Midbrain (tissue), 1 donor: ENCODE measurements around the gene HNRNPR.
A peak's percentile ranks its signal among the peaks of the same experiment; 100 is the strongest.
"Not testable (repeated sequence)": the region's sequence is repeated elsewhere in the genome, so short reads cannot be mapped to it uniquely, and the experiment has no call there.

Experiments
- DNase-seq: peaks from one replicate; lab custom pipeline; 2025; lab: John Stamatoyannopoulos, UW

The HNRNPR gene

DNA sequence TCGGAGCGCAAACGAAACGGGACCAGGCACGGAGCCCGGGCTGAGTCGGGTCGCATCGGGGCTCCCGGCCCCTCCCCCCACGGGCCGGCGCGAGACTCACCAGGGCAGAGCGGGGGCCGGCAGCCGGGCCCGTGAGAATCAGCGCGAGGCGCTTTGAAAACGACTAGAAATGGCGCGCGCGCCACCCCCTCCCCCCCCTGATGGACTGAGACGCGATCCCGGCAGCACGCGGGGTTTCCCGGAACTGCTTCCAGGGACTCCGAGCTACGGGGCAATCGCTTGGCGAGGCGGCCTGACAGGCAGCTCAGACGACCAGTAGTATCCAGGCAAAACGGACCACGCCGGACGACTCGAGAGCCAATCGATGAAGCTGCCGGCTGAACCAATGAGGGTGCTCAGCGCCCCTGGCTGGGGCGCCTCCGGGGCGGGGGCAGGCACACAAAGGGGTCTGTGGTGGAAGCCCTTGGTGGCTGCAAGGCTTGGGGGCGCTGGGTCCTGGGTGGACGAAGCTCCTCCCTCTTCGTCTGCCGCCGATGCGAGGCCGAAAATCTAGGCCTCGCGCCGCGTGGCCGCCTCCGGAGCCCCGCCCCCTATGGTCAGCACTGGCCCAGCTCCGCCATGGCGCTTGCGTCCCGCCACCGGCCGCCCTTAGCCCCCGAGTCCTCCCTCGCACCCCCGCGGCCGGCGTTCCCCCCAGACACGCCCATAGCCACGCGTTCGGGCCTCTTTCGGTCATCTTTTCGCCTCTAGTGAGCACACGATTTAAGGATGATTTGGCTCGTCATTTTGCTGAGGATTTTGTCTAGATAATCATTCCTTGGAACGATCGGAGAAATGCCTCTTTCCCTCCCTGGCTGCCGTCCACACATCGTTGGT is at the start of gene HNRNPR:
TSS of gene HNRNPR (minus strand) at position 174 of the 876 bp plus-strand sequence. CDS start 3,276 bp downstream, outside the sequence.
- peak; percentile 99 for DNase-seq

DNA sequence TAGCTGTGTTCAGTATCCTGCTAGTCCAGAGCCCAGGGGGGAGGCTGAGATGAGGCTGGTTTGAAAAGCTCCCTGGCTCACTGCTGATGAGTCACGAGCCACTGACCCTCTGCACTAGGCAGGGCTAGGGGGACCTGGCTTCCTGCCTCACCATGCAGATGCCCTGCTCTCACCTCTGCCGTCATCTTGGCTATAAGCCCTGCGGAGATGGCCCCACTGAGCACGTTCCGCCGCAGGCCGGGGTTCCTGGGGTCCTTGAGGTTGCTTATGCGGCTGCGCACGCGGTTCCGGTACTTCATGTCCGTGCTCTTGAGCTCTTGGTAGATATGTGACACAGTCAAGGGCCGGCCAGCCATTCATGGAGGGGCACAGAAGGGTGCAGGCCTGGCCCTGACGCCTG is 49.6 kb upstream of the HNRNPR start:
- no peak for DNase-seq

DNA sequence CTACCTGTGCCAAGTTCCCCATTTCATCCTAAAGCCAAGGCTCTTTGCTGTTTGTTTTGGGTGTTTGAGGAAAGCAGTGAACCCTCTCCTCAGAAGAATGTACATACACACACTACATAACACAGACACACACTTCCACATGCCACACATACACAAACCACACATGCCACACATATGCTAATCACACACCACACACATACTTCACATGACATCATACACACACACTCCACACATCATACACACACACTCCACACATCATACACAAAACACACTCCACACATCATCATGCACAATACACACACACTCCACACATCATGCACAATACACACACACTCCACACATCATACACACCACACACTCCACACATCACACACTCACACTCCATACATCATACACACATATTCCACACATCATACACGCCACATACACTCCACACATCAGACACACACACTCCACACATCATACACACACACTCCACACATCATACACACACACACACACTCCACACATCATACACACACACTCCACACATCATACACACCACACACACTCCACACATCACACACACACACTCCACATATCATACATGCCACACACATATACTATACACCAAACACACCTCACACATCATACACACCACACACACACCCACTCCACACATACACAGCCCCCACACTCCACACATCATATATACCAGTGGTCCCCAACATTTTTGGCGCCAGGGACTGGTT is 48.2 kb upstream of the HNRNPR start:
- DNase-seq = no peak

DNA sequence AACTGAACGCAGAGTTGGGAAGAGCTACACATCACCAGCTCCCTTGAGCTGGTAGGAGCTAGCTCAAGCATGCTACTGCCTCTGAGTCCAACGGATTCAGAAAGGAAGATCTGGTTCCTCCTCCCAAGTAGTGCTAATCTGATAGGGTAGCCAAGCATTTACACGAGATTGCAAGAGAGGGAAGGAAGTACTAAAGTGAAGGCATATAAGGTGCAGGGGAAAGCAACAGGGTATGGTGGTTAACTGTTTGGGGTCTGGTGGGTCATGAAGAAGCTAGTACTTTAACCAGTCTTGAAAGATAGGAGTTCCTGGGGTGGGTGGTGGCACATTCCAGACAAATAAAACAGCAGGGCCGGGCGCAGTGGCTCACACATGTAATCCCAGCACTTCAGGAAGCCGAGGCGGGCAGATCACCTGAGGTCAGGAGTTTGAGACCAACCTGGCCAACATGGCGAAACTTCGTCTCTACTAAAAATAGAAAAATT is 45.8 kb upstream of the HNRNPR start:
- no peak for DNase-seq

DNA sequence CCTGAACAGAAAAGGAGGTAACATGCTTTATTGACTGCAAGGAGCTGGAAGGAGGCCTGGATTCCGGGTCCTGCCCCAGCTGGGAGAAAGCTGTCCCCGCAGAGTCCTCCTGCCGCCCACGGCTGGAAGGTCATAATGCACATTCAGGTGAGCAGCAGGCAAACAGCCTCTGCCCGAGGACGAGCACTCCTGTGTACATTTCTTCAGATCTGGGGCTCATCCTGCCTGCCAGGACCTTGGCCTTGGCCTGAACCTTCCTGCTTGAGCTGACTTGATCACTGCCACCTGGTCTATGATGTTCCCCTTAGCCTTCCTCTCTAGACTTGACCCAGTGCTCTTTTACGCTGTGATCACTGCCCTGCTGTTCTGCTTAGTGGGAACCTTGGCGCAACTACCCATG is 43.4 kb upstream of the HNRNPR start:
- DNase-seq = no peak

DNA sequence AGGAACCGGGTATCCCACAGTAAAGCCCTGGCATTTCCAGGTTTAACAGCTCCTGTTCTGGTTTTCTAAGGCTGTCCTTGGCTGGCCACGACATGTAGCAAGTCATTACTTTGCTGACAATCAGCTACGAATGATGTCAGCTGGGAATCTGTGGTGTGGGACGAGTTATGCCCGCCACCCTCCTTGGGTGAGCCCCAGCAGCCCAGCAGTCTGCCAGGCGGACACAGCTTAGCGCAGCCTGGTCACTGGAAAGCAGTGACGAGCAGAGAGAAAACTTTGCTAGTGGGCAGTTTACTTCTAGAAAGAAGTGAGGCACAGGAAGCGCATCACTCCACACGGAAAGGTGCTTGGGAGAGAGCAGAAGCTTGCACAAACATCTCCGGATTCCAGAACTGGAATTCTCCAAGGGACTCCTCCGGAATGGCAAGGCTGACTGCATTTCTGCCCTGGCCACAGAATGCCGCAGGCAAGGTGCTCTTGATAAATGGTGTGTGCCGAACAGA is 41.1 kb upstream of the HNRNPR start:
- no peak for DNase-seq

DNA sequence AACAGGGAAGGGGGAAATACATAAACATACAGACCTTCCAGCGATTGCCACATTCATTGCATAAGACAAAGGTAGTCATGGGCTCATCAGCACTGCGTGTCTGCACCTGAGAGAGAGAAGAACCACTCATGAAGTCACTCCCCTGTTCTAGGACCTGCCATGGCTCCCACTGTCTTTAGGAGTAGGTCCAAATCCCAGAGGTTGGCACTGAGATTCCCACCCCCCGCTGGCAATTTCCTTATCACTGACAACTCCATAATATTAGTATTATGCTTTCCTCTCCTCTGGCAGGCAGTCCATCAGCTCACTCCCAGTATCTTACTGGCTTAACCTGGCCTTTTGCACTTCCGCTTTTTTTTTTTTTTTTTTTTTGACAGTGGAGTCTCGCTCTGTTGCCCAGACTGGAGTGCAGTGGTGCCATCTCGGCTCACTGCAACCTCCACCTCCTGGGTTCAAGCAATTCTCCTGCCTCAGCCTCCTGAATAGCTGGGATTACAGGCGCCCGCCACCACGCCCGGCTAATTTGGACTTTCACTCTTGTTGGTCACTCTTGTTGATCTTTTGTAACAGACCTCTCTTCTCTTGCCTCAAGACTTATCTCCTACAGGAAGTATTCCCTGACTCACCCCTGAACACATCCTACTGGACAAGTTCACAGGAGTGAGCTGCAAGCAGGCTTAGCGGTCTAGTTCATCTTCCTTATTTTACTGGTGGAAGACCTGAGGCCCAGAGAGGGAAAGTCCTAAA is 40.4 kb upstream of the HNRNPR start:
- DNase-seq = no peak

DNA sequence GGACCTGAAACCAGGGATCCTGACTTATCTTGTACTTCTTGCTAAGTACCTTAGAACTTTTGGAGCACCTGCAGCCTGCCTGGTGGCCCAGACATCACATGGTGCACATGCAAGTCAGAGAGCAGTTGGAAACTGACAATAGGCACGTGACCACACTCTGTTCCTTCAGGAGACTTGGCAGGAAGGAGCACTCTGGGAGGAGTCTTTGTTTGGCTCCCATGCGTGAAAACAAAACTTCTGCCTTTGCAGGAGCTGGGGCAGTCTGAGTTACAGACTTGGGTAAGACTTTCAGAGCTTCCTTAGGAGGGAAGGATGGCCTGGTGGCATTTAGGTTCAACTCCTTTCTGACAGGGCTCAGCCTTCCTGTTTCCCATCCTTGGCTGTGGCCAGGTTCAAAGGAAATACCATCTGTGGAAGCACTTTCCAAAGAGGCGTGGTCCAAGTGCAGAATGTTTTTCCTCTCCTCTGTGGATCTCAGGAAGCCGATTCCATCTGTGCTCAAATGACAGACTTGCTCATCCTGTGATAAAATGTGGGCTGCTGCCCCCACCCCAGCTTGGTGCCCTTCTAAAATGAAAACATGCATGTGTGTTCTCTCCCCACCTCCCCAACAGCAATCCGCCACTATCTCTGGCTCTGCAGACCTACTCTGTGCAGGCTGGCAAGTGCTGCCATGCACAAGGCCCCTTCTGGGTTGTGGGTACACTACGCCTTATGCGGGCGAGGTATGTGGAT is 39.7 kb upstream of the HNRNPR start:
- no peak for DNase-seq

DNA sequence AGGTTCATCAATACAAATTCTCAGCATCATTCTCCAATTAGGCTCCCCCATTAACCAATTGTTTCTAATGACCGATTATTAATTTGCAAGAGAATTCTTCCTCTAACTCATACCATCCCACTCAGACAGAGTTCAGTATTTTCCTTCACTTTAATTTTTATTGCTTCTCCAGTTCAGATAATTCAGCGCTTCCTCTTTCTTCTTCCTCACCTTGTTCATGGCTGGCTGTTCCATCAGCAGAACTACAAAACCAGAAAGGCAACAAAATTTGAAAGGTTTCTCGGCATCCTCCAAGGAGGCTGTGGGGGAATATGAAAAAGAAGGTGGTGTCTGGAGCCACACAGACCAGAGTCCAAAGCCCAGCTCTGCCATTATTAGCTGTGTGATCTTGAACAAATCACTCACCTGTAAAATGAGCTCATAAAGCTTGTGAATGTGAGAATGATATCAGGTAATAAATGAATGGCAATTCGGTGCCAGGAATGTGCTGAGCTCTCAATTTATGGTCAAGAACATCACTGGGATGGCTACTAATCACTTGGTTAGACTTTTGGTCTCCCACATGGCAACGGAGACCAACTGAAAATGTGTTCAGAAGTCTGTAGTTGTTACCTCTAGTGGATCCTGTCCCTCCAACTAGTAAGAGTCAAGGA is 37.3 kb upstream of the HNRNPR start:
- no peak for DNase-seq

DNA sequence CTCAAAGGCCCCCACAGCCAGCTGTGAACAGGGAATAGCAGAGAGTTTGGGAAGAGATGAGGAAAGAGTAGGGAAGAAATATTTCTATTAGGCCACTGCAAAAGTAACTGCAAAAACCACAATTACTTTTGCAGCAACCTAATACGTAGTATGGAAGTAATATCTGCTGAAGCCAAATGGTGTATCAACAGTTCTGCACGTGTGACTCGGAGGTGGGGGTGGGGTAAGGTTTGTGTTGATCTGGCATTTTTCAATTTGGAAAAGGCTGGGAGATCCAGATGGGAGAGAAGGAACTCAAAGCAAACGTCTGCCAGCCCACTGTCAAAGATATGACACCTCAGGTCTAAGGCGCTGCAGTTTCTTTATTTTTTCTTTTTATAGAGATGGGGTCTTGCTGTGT is 36.6 kb upstream of the HNRNPR start:
- DNase-seq = no peak

DNA sequence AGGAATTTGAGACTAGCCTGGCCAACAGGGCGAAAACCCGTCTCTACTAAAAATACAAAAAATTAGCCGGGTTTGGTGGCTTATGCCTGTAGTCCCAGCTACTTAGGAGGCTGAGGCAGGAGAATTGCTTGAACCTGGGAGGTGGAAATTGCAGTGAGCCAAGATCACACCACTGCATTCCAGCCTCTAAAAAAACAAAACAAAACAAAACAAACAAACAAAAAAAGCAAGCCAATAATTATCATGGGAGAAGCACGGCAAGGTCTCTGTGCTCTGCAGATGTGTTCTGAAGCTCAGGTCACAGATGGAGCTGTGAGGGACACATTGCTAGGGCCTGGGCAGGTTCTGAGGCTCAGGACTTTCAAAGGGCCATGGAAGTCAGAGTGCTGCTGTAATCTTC is 36.2 kb upstream of the HNRNPR start:
- not testable (repeated sequence) for DNase-seq

DNA sequence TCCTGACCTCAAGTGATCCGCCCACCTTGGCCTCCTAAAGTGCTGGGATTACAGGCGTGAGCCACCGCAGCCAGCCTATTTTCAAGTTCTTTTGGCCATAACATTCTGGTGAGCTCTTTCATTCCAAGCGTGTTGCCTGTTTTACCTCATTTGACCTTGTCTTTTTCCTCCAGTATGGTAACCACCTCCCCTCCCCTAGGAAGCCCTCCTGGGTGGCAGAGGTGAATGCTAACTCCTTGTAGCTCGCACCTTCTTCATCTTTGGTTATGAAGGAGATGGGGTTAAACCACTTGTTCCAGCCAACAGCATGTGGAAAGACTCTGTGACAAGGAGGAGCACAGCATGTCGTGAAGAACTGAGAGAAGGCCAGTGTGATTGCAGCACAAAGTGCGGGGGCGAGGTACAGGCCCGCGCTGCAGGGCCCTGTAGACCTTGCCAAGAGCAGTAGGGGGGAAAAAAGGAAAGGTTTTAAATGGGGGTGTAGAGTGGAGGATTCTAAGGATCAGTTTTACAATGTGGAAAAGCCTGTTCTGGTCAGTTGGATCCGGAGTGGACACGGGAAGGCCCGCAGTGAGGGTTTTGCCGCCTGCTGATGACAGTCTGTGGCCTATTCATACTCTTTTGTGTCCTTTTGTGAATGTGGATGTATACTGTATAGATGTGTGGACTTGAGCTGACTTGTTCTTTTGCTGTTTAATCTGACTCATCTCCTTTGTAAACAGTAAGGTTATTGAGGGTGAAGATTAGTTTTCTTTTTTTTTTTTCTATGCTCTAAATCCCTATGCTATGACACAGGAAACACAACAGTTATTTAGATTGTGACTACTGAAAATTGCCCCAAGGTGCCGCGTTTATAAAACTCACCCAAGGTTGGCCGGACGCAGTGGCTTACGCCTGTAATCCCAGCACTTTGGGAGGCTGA is 33.1 kb upstream of the HNRNPR start:
- DNase-seq = no peak

DNA sequence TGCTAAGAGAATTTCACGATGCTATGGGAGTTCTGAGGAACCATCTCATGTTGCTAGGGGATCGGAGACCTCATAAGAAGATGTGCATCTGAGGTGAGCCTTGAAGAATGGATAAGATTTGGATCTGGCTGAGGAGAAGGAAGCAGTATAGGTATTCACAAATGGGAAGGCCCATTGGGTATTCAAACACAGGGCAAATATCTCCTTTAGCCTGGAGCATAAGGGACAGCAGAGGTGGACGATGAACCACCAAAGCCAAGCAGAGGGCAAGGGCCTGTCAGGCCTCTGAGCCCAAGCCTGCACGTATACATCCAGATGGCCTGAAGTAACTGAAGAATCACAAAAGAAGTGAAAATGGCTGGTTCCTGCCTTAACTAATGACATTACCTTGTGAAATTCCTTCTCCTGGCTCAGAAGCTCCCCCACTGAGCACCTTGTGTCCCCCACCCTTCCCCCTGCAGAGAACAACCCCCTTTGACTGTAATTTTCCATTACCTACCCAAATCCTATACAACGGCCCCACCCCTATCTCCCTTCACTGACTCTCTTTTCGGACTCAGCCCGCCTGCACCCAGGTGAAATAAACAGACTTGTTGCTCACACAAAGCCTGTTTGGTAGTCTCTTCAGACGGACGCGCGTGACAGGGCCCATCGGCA is 30.1 kb upstream of the HNRNPR start:
- not testable (repeated sequence) for DNase-seq

DNA sequence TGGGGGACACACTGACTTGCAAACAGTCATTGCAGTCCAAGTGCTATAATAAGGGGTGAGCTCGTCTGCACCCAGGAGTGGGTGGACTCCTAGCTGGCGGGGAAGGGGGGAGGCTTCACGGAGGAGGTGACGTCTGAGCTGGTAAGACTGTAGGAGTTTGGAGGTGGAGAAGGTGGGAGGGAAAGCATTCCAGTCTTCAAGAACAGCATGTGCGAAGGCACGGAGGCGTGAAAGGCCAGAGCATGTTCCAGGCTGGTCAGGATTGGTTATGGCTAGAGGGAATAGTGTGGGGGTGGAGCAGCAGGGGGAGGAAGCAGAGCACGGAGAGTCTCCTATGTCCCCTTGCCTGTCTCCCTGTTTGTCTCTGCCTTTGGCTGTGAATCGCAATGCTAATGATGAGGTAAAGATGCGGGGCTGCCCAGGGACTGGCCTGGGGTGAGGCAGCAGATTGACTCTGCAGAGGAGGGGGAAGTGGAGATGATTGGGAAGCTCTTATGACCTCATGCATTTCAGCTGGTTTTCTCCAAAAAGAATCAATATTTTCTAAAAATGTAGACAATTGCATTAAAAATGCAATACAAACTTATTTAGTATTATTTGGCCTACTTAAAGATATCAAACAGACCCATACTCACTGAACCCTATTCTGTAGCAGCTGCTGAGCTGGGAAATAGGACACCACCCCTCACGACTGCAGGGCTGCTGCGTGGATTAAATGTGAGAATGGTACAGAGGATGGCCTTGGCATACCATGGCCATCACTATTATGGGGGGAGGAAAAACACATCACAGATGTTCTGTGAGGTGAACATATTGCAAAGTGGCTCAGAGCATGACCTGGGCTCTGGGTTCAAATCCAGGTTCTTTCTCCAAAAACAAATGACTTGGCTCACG is 28.1 kb upstream of the HNRNPR start:
- no peak for DNase-seq

DNA sequence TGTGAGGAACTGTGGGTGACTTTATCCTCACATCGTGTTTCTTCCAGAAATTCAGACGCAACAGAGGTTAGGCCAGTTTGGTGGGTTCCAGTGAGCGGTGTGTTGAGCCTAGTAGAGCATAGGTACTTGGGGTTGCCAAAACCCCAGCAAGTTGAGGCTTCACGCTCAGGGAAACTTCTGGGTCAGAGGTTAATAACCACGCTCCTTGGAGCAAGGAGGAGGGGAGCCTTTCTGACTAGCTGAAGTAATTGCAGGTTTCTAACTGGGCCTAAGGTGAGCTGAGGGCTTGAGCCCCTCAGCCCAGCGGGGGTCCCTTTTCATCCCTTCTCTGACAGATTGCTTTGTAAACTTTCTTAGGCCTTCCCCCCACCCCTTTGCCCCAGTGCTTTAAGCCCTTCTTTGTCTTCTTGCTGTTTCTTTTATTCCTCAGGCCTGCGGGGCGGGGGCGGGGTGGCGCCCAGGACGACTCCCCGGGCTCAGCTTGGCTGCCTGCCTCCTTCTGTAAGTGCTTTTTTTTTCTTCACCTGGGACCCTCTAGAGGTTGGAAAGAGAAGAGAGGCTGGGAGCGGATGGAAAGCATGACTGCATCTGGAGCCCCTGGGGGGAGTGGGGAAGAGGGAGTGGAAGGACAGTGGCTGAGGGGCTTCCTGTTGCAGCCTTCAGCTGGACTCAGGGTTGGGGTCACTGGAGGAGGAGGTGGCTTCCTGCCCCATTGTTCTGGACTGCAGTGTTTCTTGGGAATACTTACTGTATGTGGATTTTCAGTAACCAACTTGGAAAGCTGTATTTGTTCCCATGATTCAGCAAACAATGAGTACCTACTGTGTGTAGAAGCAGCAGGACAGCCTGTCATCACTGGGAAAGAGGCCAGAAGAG is 26.9 kb upstream of the HNRNPR start:
- no peak for DNase-seq

DNA sequence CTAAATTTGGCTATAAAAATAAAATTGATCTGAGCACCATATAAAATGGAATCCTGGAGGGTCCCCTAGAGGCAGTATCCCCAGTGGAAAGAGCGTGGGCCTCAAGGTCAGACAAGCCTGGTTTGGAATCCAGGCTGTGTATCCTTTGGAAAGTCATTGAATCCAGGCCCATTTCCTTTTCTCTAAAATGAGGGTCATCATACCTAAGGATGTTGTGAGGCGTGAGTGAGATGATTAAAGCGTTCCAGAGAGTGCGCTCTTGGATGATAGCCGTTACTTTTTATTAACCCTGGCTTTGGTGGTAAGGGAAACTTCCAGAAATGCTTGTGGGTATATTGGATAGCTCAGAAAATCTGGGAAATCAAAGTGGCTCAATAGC is 26.2 kb upstream of the HNRNPR start:
- DNase-seq = no peak

DNA sequence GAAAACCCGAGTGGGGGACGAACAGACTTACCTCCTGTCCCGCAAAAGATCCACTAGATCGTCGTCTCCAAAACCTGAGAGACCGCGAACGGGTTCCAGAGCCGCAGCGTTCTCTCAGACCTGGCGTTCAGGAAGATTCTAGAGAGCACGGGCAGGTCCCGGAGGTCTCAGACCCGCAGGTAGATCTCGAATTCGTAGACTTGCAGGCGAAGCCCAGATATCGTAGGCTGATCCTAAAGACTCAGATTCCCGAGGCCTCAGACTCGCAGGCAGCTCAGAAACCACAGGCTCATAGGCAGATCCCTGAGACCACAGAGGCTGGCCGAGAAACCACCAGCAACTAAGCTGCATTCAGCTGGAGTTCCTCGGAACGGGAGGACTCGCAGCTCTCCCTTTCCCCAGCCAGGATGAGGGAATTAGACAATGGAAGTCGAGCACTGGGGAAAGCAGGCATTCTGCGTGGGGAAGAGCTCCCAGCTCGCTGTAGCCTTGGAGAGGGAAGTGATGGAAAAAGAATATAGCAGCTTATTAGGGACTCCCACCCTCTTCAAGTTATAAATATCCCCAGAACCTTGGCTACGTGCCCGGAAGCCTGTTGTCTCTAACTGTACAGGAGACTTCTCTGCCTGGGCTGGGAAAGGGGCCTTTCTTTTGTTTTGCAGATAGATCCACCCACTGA is 25.4 kb upstream of the HNRNPR start, which contains the start of gene ZNF436:
TSS of gene ZNF436 (minus strand) at position 502 of the 679 bp plus-strand sequence. CDS start 1,831 bp downstream, outside the sequence.
- peak; percentile 57 for DNase-seq
